Superior temporal gyrus (tissue), 1 donor: Measurements from ENCODE around the gene FABP3.

Source experiments
- DNase-seq: peaks from one replicate; pipeline ENCODE4 v3.0.0-alpha.2; 2016; ENCODE audit errors: extremely low spot score

Gene FABP3

GRCh38 chr1:31372051-31372450, 825 bp downstream of the FABP3 start:
- DNase-seq: no peak

- no peak for DNase-seq
Observed at GRCh38 chr1:31371121-31371959, 1.5 kb downstream of the FABP3 start.

GRCh38 chr1:31370565-31370964, 2.3 kb downstream of the FABP3 start:
- no peak for DNase-seq

GRCh38 chr1:31370021-31370420, 2.9 kb downstream of the FABP3 start:
- no peak for DNase-seq

- no peak for DNase-seq
Observed at GRCh38 chr1:31368611-31369107, 4.2 kb downstream of the FABP3 start.

- DNase-seq: no peak
Observed at GRCh38 chr1:31366796-31367195, 6.1 kb downstream of the FABP3 start.

GRCh38 chr1:31364561-31365250, 8.2 kb downstream of the FABP3 start:
- DNase-seq: no peak

GRCh38 chr1:31362032-31362431, 10.8 kb downstream of the FABP3 start:
- no peak for DNase-seq

- DNase-seq: no peak
Observed at GRCh38 chr1:31361607-31362006, 11.3 kb downstream of the FABP3 start.

GRCh38 chr1:31356427-31356826, 16.4 kb downstream of the FABP3 start:
- DNase-seq: no peak

- DNase-seq: peak; percentile 64
Observed at GRCh38 chr1:31354283-31354682, 18.6 kb downstream of the FABP3 start.

- no peak for DNase-seq
Observed at GRCh38 chr1:31348449-31348848, 24.4 kb downstream of the FABP3 start.

- DNase-seq: no peak
Observed at GRCh38 chr1:31346785-31347184, 26.1 kb downstream of the FABP3 start.

- no peak for DNase-seq
Observed at GRCh38 chr1:31345635-31346034, 27.2 kb downstream of the FABP3 start.

GRCh38 chr1:31344503-31344902, 28.4 kb downstream of the FABP3 start:
- DNase-seq: no peak

- DNase-seq: no peak
Observed at GRCh38 chr1:31336687-31337467, 36.0 kb downstream of the FABP3 start.

- peak; percentile 89 for DNase-seq
Observed at GRCh38 chr1:31335007-31335406, 37.9 kb downstream of the FABP3 start.

GRCh38 chr1:31327381-31327780, 45.5 kb downstream of the FABP3 start:
- DNase-seq: no peak

- no peak for DNase-seq
Observed at GRCh38 chr1:31326461-31326860, 46.4 kb downstream of the FABP3 start.

GRCh38 chr1:31324992-31325391, 47.9 kb downstream of the FABP3 start:
- DNase-seq: no peak

GRCh38 chr1:31324093-31324492, 48.8 kb downstream of the FABP3 start:
- no peak for DNase-seq

- DNase-seq: no peak
Observed at GRCh38 chr1:31318146-31318545, 54.7 kb downstream of the FABP3 start.
